NCI-H82 (cell line): ENCODE results near the gene SUSD6.
"Not testable (repeated sequence)": the region's sequence is repeated elsewhere in the genome, so short reads cannot be mapped to it uniquely, and the experiment has no call there.

Experiments
- DNase-seq: peaks from one replicate; lab custom pipeline; 2025; lab: John Stamatoyannopoulos, UW

SUSD6 gene

DNA sequence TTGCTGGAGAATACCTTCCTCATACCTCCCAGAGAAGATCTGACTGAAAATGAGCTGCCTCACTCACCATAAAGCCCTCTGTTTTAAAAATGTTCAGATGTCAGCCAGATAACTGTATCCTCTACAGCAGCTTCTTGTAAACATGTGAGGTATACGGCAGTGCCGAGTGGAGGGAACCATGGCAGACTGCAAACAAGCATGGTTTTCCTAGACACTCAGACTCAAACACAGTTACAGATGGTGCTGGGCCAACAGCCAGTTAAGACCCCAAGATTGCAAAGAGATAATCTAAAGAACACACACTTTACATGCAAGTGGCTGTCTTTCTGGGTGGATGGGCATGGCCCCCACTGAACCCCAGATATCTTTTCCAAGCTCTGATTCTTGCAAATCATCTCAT lies 20.1 kb upstream of the SUSD6 start:
- peak; percentile 61 for DNase-seq

DNA sequence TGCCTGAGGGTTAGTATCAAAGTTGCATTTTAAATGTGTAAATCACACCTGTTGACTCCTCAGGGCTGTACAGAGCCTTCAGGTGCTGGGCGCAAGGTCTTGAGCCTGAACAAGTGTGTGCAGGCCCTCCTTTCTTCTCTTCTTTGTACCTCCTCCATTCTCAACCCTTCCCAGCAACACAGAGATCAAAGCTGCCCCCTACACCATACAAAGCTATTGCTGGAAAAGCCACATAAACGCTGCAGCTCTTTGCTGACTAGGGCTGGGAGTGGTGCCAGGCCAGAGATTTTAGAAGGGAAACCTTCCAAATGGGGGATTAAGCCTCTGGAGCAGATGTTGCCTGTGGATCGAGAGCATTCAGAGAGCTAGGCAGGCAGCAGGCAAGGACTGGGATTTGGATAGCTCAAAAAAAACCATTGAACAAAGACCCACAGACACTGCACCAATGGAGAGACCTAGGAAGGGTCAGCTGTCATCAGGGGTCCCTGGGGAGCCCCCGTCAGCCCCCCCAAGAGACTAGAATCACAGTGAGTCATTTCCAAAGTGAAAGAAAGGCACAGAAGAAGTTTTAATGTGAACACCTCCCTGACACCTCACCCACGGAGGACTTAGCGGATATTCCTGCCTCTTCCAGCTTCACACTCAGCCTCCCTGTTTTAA lies 18.2 kb upstream of the SUSD6 start:
- peak; percentile 97 for DNase-seq

DNA sequence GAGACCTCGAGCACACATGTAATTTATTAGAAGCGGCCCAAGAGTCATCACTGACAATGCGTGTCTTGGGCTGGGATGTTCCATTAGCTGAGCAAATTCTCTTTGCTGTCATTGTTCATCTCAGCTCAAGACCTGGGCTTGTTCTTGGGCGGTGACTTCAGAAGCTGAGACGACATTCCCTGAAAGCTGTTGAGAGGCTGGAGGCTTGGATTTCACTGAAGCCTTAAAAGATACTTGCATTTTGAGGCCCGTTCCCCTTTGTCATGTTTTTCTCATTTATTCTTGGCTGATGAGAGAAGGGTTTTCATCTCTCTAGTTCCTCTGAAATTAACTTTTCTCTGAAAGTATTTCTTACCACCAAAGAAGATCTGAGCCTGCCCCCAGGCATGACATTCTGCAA lies 16.6 kb upstream of the SUSD6 start:
- no peak for DNase-seq

DNA sequence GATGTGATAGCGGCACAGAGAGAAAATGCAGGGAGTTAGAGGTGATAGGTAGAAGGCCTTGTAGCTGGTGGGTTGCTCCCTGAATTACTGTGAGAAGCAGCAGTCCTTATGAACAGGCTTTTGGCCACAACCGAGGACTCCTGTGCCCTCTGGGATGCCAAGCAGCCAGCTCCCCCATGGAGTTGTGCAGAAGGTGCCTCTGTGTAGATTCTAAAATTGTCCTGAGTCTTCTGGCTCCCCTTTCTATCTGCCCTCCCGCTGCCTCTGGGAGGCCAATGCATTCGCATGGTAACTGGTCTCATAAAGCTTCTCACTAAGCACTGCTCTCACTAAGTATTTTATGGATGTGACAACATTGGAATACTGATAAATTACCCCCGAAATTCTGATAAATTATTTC lies 16.1 kb upstream of the SUSD6 start:
- no peak for DNase-seq

DNA sequence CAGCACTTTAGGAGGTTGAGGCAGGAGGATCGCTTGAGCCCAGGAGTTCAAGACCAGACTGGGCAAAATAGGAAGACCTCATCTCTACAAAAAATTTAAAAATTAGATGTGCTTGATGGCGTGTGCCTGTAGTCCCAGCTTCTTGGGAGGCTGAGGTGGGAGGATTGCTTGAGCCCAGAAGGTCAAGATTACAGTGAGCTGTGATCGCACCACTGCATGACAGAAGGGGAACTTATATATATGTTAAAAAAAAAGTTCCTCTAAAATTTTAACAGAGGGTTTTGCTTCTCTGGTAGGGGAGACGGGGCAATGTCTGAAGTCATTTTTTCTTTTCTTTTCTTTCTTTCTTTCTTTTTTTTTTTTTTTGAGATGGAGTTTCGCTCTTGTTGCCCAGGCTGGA lies 12.0 kb upstream of the SUSD6 start:
- not testable (repeated sequence) for DNase-seq

DNA sequence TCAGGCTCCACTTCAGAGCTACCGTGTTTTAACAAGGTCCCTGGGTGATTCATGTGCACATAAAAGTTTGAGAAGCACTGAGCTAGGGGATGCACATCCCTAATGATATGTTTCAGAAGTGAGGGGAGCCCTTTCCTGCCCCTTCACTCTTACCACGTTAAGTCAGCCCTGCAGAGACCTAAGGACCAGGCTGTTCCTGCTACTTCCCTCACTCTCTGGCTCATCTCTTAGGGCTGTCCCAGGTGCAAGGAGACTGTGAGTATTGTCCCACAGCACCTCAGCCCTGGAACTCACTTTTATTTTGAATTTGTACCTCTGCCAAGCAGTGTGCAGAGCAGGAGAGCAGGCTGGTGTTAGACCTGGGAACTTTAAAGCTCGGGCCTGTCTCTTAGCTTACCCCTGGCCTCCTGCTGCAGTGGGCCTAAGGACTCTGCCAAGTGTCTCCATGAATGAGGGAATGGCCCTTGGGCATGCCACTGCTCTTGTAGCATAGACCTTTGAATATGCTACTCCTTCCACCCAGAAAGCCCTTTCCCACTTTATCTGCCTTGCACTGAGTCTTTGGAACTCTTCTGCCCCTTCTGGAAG lies 11.0 kb upstream of the SUSD6 start:
- DNase-seq, result no peak

- DNase-seq, result no peak
Measured at GRCh38 chr14:69605738-69606137, 5.7 kb upstream of the SUSD6 start.

- no peak for DNase-seq
Measured at GRCh38 chr14:69606258-69607184, 4.9 kb upstream of the SUSD6 start.

DNA sequence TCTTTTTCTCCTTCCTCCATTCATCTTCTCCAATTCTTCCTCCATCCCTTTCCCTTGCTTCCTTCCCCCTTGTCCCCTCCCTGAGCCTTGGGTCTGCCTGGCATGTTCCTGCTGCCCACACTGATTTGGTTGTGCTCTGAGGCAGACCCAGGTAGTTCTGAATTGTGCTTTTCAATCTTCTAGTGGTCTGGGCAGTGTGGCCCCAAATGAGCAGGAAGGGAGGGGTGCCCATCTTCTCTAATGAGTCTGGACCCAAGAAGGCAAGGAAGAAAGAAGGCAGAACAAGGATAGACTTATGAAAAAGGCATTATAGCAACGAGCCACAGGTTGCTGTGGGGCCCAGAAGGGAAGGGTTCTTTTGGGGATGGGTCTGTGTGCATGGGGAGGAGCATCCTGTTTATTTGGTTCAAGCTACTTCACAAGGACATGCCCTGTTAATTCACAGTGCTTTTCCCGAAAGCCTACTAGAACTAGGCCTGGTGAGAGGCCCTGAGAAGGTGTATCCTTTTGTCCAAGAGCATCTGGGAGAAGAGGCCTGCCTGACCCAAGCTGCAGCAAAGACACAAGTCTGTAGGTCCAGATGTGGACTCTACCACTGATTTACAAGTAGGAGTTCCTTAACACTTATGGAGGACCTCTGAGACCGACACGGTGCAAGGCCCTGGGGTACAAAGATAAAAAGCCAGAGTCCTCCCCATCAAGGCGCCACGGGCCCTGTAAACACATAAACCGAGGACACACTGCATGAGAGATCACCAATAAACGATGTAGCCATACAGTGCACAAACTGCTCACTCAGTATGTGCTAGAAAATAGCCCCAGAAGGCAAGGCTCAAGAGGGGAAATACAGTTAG lies 1.1 kb upstream of the SUSD6 start:
- DNase-seq, result no peak

DNA sequence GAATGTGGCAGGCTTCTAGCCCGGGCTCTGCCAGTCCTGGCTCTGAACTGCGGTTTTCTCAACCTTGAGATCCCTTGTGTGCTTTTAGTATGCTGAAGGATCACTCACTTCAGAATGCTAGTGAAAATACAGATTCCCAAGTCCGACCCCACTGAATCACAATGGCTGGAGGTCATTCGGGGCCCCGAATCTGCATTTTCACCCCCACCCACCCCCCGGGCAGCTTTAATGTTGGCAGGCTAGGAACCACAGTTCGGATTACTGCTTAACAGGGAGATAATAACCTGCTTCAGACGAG lies 573 bp upstream of the SUSD6 start:
- DNase-seq, result peak; percentile 83

DNA sequence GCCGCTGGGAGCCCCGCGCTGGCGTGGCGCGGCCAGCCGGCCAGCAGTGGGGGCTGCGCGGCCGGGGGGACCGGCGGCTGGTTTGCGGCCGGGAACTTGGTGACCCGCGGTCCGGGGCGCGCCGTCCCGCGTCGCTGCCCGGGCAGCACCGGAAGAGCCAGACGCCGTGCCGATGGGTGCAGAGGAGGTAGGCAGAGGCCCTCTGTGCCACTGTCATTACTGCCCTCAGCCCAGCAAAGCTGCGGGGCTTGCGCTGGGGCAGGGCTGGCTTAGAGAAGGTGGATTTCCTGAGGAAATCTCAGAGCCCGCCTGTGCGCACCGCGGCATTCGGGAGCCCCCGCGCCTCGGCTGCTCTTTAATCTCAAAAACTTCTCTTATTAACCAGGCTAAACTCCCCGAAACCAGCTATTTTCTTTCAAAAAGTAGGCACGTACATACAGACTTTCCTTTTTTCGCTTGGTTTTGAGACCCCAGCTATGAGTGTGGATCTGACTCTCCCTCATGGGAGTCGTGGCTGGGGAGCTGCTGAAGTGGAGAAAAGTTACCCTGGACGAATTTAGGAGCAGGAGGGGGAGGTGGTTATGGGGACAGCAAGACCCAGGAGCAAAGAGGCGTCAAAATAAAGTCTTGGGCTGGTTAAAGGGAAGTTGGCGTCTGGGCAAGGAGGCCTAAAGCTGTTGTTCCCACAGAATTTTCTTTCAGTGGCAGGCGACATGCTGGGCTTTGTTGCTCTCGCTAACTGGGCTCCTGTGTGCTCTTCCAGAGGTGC lies 802 bp downstream of the SUSD6 start:
- peak; percentile 55 for DNase-seq

DNA sequence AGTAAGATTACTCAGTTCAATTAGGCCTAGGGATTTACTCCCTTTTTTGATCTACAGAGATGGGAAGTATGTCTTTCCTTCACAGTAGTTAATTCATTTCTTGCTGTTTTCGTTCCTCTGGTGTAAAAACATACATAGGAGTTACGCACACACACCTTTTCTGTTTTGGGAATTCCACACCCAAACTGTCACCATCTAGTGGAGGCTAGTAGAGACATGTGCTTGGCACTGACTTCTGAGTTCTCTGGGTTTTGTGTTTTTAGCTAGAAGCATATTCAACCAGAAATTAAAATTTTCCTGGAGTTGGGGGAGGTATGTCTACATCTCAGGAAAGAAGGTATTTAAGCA lies 1.4 kb downstream of the SUSD6 start:
- no peak for DNase-seq

DNA sequence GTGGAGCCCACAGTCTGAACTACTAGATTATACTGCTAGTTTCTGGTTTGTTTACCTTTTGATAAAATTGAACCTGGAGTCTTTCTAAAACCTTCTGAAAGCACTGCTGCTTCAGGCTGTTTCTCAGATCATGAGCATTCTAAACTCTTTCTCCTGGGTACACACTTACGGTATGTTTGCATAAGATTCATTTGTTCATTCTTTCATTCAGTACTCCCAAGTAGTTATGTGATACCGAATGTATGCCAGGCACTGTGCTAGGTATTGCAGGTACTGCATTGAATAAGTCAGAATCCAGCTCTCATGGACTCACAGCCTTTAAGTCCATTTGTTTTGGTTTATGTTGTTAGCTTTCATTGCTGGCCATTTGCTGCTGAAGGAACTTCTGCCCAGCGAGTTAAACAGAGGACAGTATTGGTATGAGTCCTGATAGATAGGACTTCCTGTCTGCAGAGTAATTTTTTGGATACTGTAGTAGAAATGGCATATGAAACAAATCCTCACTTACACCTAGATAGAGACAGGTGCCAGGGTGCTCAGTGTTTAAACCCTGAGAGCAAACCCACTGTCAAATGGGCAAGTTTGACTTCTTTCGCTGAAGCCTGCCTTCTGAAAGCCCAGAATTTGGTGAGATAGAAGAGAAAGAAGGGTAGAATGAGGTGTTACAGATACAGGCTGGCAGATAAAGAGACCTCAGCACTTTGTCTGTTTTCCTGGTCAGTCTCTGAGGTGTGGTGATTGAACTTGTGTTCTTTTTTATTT lies 2.1 kb downstream of the SUSD6 start:
- no peak for DNase-seq

DNA sequence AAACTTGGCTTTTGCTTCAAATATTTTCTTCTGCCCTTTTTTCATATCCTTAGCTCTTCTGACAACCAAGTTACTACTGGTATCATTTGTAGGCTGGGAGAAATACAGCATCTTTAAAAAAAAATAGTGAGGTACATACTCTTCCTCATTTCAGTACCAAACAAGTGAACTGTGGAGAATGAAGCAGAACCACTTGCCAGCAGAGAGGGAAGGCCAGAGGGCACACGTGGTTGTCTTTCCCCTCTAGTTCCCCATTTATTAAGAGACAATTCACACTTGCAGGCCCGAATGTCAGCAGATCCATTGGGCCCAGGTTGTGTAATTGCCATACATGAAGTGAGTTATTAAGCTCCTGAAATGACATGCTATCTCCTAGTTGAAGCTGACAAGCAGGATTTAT lies 3.2 kb downstream of the SUSD6 start:
- DNase-seq, result no peak

DNA sequence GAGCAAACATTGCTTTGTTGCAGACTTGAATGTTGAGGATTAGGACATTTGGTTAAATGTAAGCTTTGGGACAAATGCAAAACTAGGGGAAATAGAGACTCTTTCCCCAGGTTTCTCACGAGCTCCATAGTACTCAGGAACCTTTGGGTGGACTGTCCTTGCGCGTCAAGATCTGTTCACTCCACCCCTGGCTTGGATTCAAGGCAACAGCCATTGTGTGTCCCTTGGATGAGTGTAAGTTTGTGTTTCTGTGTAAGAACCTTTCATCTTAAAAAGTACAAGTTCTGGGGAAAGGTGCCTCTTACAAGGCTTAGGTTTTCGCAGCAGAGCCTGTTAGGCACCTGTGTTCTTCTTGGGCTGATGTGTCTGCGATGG lies 3.7 kb downstream of the SUSD6 start:
- DNase-seq, result no peak

DNA sequence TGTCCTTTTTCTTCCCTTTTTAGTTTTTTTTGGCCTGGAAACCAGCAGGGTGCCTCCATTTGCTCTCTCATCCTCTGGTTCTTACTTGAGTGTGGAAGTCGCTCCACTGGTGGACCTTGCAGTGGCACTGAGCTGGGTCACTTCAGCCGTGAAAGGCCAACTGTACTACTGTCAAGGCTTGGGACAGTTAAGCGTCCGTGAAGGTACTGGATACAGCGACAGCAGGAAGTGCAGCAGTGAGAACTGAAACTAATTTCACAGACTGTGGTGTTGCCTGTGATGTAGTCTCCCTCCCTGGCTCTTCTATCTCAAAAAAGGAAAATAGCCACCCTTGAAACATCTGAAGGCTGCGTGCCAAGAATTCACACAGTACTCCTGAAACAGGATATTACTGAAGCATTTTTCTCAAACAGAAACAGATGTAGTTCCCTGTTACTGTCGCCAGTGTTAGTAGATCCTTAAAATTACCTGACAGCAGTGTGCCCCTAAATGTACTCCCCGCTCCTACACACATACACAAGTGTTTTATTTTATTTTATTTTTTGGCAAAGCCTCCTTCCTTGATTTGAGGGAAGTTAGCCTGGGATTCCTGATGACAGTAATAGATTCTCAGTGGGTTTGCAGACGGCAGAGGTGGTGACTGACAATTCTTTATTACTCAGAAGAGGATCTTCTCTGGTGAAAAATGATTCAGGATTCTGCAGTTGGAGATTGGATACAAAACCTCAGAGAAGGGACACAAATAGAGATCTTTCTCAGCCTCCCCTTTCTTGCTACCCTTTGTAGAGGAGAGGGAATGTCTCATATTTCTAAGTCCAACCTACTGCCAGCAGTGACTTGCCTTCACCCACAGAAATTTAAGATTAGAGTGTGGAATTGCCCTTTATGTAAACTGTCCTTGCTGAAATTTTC lies 4.4 kb downstream of the SUSD6 start:
- DNase-seq, result no peak

GRCh38 chr14:69616408-69616773 lies 5.0 kb downstream of the SUSD6 start:
- DNase-seq, result no peak

- no peak for DNase-seq
Measured at GRCh38 chr14:69617796-69618195, 6.4 kb downstream of the SUSD6 start.

- DNase-seq, result no peak
Measured at GRCh38 chr14:69619012-69619411, 7.6 kb downstream of the SUSD6 start.

- peak; percentile 53 for DNase-seq
Measured at GRCh38 chr14:69620211-69620611, 8.8 kb downstream of the SUSD6 start.
